ENCODE measurements around the gene GPHB5.

The GPHB5 gene

DNA sequence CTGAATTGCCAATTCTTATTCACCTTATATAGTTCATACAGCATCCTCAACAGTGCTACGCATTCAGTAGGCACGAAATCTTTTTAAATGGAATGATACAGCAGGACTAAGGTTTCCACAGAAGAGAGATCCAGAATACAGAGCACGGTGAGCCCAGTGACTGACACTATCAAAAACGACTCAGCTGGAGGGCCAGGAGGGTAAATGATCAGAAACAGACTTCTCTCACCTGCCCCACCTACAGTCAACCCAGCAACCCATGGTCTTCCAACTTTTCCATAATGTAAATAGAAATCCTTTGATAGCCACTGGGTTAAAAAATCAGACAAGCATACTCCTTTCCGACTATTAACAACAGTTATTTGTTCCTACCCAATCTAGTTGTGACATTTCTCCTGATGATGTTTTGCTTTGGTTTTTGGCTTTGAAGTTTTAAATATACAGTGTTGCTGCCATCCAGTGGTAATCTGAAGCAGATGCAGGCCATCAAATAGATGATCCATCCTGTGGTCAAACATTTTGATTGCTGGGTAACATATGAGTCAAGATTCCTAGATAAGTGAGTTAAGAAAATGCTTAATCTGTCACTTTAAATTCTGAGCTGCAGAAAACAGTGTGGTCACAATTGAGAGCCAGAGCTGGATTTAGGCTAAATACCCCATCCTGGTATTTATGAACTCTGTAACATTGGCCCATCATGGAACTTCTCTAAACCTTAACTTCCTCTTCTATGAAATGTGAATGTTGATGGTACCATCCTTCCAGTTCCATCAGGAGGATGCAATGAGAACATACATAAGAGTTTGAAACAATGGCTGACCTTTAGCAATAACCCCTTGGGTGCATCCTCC lies 42.0 kb downstream of the GPHB5 start:
- ChIA-PET CTCF (interaction anchor here (0.6 to 1.7 kb wide), 7 partner anchors 8 to 1108 kb away, joined by 3 to 7 read pairs (median 4); no protein-coding TSS in a partner anchor), POLR2A (no interaction called here)
- TF ChIP-seq HDGF (IDR thresholded peaks at IDR 0.05; ENCODE audit: borderline replicate concordance) (no peak), FOXM1 (IDR thresholded peaks at IDR 0.05; ENCODE audit: borderline replicate concordance) (no peak), ELF4 (IDR thresholded peaks at IDR 0.05) (no peak), ARNT (IDR thresholded peaks at IDR 0.05) (no peak), TARDBP (IDR thresholded peaks at IDR 0.05) (no peak), BHLHE40 (IDR thresholded peaks at IDR 0.05; ENCODE audit: borderline replicate concordance) (no peak), NFRKB (IDR thresholded peaks at IDR 0.05) (no peak), L3MBTL2 (conservative IDR thresholded peaks at IDR 0.05) (no peak), CTBP1 (IDR thresholded peaks at IDR 0.05; ENCODE audit: borderline replicate concordance) (no peak), FOXK2 (IDR thresholded peaks at IDR 0.05) (no peak), LEF1 (IDR thresholded peaks at IDR 0.05; ENCODE audit: borderline replicate concordance) (no peak), SUZ12 (IDR thresholded peaks at IDR 0.05) (no peak), SP1 (IDR thresholded peaks at IDR 0.05) (no peak), FOXA1 (IDR thresholded peaks at IDR 0.05) (no peak), ZNF384 (IDR thresholded peaks at IDR 0.05) (no peak)
- TF ChIP-seq, protein P1, sequence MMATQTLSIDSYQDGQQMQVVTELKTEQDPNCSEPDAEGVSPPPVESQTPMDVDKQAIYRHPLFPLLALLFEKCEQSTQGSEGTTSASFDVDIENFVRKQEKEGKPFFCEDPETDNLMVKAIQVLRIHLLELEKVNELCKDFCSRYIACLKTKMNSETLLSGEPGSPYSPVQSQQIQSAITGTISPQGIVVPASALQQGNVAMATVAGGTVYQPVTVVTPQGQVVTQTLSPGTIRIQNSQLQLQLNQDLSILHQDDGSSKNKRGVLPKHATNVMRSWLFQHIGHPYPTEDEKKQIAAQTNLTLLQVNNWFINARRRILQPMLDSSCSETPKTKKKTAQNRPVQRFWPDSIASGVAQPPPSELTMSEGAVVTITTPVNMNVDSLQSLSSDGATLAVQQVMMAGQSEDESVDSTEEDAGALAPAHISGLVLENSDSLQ (IDR thresholded peaks at IDR 0.05), result no peak
- peak; percentile 60 for DNase-seq (ENCODE audit: extremely low spot score)

DNA sequence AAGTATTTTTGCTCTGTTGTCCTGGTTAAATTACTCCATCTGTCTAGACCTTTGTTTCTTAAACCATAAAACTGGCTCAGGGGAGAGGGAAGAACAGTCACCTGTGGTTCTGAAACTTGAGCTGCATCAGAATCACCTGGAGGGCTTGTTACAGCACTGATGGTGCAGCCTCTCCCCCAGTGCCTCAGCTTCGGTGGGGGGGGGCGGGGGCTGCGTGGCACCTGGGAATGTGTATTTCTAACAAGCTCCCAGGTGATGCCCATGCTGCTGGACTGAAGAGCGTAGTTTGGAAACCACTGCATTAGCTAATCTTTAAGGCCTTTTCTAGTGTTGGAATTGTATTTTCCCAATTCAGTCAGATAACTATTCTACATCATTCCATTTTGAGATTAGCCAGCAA lies 42.7 kb downstream of the GPHB5 start:
- no peak for DNase-seq (ENCODE audit: extremely low spot score)
- ChIA-PET POLR2A (no interaction called here), CTCF (interaction anchor here (0.7 to 1.7 kb wide), 4 partner anchors 8 to 1096 kb away, joined by 3 to 7 read pairs (median 4); no protein-coding TSS in a partner anchor)
- TF ChIP-seq FOXA1 (IDR thresholded peaks at IDR 0.05), result no peak
- no peak for TF ChIP-seq CTBP1 (IDR thresholded peaks at IDR 0.05; ENCODE audit: borderline replicate concordance)
- TF ChIP-seq SUZ12 (IDR thresholded peaks at IDR 0.05), result no peak
- no peak for TF ChIP-seq ZNF384 (IDR thresholded peaks at IDR 0.05)
- TF ChIP-seq NFRKB (IDR thresholded peaks at IDR 0.05), result no peak
- no peak for TF ChIP-seq ARNT (IDR thresholded peaks at IDR 0.05)
- no peak for TF ChIP-seq FOXM1 (IDR thresholded peaks at IDR 0.05; ENCODE audit: borderline replicate concordance)
- no peak for TF ChIP-seq ELF4 (IDR thresholded peaks at IDR 0.05)
- no peak for TF ChIP-seq TARDBP (IDR thresholded peaks at IDR 0.05)
- TF ChIP-seq, protein P1 (IDR thresholded peaks at IDR 0.05), result no peak
- no peak for TF ChIP-seq L3MBTL2 (conservative IDR thresholded peaks at IDR 0.05)
- TF ChIP-seq BHLHE40 (IDR thresholded peaks at IDR 0.05; ENCODE audit: borderline replicate concordance), result no peak
- TF ChIP-seq FOXK2 (IDR thresholded peaks at IDR 0.05), result no peak
- no peak for TF ChIP-seq HDGF (IDR thresholded peaks at IDR 0.05; ENCODE audit: borderline replicate concordance)

DNA sequence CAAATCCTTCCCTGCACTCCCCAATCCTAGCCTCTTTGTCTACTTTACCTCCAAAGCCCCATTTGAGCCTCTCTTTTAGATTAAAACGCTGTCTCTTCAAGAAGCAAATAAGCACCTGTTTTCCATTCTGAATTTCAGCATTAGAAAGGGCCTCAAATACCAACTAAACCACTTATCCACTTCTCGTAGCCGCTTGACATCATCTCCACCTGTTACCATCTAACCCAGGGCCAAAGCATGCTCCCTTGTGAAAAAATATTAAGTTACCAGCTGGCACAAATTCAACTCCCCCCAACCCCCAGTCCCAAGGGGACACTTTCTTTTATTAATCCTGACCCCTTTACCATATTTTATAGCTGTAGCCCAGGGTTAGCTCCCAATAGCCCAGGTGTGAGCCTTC lies 43.1 kb downstream of the GPHB5 start:
- POLR2A ChIA-PET, result no interaction called here
- DNase-seq (ENCODE audit: extremely low spot score), result no peak
- CTCF ChIA-PET, result interaction anchor here (0.6 to 1.7 kb wide), 4 partner anchors 9 to 1096 kb away, joined by 3 to 7 read pairs (median 4); no protein-coding TSS in a partner anchor
- TF ChIP-seq ZNF384 (IDR thresholded peaks at IDR 0.05) (no peak), HDGF (IDR thresholded peaks at IDR 0.05; ENCODE audit: borderline replicate concordance) (no peak), FOXM1 (IDR thresholded peaks at IDR 0.05; ENCODE audit: borderline replicate concordance) (no peak), LEF1 (IDR thresholded peaks at IDR 0.05; ENCODE audit: borderline replicate concordance) (no peak), SUZ12 (IDR thresholded peaks at IDR 0.05) (no peak), FOXK2 (IDR thresholded peaks at IDR 0.05) (no peak), FOXA1 (IDR thresholded peaks at IDR 0.05) (no peak), ARNT (IDR thresholded peaks at IDR 0.05) (no peak), CTBP1 (IDR thresholded peaks at IDR 0.05; ENCODE audit: borderline replicate concordance) (no peak), NFRKB (IDR thresholded peaks at IDR 0.05) (no peak), L3MBTL2 (conservative IDR thresholded peaks at IDR 0.05) (no peak), SP1 (IDR thresholded peaks at IDR 0.05) (no peak), ELF4 (IDR thresholded peaks at IDR 0.05) (no peak), TARDBP (IDR thresholded peaks at IDR 0.05) (no peak), BHLHE40 (IDR thresholded peaks at IDR 0.05; ENCODE audit: borderline replicate concordance) (no peak)
- TF ChIP-seq, protein P1 (IDR thresholded peaks at IDR 0.05), result no peak

DNA sequence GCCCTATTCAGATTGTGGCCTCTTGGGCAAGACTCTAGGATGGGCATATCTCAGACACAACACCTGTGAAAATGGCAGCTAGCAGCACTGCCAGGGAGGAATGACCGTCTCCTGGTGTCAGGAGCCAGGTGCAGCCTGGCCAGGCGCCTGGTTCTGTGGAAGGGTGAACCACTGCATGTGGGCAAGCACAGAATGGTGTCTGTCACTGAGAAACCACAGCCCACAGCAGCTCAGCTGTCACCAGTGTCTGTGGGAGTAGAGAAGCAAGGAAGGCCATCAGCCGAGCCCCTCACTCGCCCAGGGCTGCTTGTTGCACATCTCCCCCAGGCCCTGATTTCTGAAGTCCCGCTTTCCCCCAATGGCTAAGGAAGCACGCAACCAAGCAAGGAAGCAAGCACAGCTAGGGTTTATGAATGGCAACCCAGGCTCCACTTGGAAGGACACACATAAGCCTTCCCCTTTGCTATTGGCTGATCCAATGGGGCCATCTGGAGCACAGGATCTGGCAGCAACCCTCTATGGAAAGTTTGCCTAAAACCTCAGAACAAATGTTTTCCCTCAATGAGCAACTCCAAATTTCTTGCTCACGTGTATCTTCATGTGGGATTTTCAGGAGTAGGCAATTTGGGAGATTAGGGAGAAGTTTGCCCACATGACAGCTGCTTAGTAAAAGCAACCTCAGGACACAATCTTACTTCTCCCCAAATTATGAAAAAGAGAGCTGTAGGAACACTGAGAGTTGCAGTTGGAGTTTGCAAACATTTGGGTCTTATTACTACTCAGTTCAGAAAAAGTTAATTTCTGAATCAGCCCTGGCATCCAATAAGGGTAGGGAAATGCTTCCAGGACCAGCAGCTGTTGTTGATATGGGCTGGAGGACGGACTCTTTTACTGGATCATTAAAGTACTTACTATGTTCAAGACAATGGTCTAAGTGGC lies 44.7 kb downstream of the GPHB5 start:
- ChIA-PET CTCF (no interaction called here), POLR2A (no interaction called here)
- TF ChIP-seq ARNT (IDR thresholded peaks at IDR 0.05), result no peak
- TF ChIP-seq L3MBTL2 (conservative IDR thresholded peaks at IDR 0.05), result no peak
- no peak for TF ChIP-seq CTBP1 (IDR thresholded peaks at IDR 0.05; ENCODE audit: borderline replicate concordance)
- no peak for TF ChIP-seq SUZ12 (IDR thresholded peaks at IDR 0.05)
- no peak for TF ChIP-seq BHLHE40 (IDR thresholded peaks at IDR 0.05; ENCODE audit: borderline replicate concordance)
- TF ChIP-seq LEF1 (IDR thresholded peaks at IDR 0.05; ENCODE audit: borderline replicate concordance), result no peak
- TF ChIP-seq FOXK2 (IDR thresholded peaks at IDR 0.05), result no peak
- no peak for TF ChIP-seq TARDBP (IDR thresholded peaks at IDR 0.05)
- no peak for TF ChIP-seq ZNF384 (IDR thresholded peaks at IDR 0.05)
- TF ChIP-seq, protein P1 (IDR thresholded peaks at IDR 0.05), result no peak
- no peak for TF ChIP-seq NFRKB (IDR thresholded peaks at IDR 0.05)
- TF ChIP-seq FOXM1 (IDR thresholded peaks at IDR 0.05; ENCODE audit: borderline replicate concordance), result no peak
- TF ChIP-seq HDGF (IDR thresholded peaks at IDR 0.05; ENCODE audit: borderline replicate concordance), result no peak
- no peak for TF ChIP-seq FOXA1 (IDR thresholded peaks at IDR 0.05)
- no peak for TF ChIP-seq ELF4 (IDR thresholded peaks at IDR 0.05)
- no peak for DNase-seq (ENCODE audit: extremely low spot score)

All from HEK293T (cell line).